DMS 273 (cell line): ENCODE measurements around the gene TCP11.
A peak's percentile ranks its signal among the peaks of the same experiment; 100 is the strongest.

Source experiments
- DNase-seq: peaks from one replicate; lab custom pipeline; 2025; ENCODE audit not compliant: unreplicated experiment; lab: John Stamatoyannopoulos, UW

The TCP11 gene

GRCh38 chr6:35082733-35083403 is 58.3 kb downstream of the TCP11 start:
- DNase-seq = no peak

GRCh38 chr6:35082046-35082732 is 59.0 kb downstream of the TCP11 start:
- DNase-seq = no peak

- no peak for DNase-seq
Observed at GRCh38 chr6:35081426-35081851, 59.7 kb downstream of the TCP11 start.

- DNase-seq = no peak
Observed at GRCh38 chr6:35080821-35081425, 60.2 kb downstream of the TCP11 start.

- DNase-seq = no peak
Observed at GRCh38 chr6:35080016-35080680, 61.0 kb downstream of the TCP11 start.

GRCh38 chr6:35079311-35080000 is 61.7 kb downstream of the TCP11 start:
- DNase-seq = no peak

GRCh38 chr6:35078896-35079295 is 62.2 kb downstream of the TCP11 start:
- DNase-seq = no peak

- DNase-seq = no peak
Observed at GRCh38 chr6:35078226-35078850, 62.8 kb downstream of the TCP11 start.

GRCh38 chr6:35077713-35078105 is 63.4 kb downstream of the TCP11 start:
- no peak for DNase-seq

- DNase-seq = no peak
Observed at GRCh38 chr6:35076997-35077712, 64.0 kb downstream of the TCP11 start.

GRCh38 chr6:35073766-35074471 is 67.2 kb downstream of the TCP11 start:
- no peak for DNase-seq

GRCh38 chr6:35073211-35073610 is 67.9 kb downstream of the TCP11 start:
- DNase-seq = no peak

- DNase-seq = no peak
Observed at GRCh38 chr6:35072698-35073055, 68.5 kb downstream of the TCP11 start.

GRCh38 chr6:35072051-35072697 is 69.0 kb downstream of the TCP11 start:
- DNase-seq = peak; percentile 16

- DNase-seq = no peak
Observed at GRCh38 chr6:35071347-35071994, 69.7 kb downstream of the TCP11 start.

GRCh38 chr6:35070111-35070510 is 71.0 kb downstream of the TCP11 start:
- no peak for DNase-seq

- DNase-seq = no peak
Observed at GRCh38 chr6:35069262-35069661, 71.9 kb downstream of the TCP11 start.

- no peak for DNase-seq
Observed at GRCh38 chr6:35068644-35069043, 72.5 kb downstream of the TCP11 start.

- DNase-seq = no peak
Observed at GRCh38 chr6:35068206-35068605, 72.9 kb downstream of the TCP11 start.
